Measurements from ENCODE around the gene P4HA2. TPM values are rescaled to one million over a fixed set of nuclear protein-coding genes. Genes with fewer than 3 reads are reported as not detected.

The P4HA2 gene
- total RNA-seq (ENCODE audit: low replicate concordance) = 38.5 and 56.3 TPM in 2 replicates
- long read RNA-seq, transcript P4HA2-201 (16 exons, 2,230 nt) = minor isoform, 7 of 322 reads
- long read RNA-seq, transcript P4HA2-203 (16 exons, 2,223 nt) = minor isoform, 15 of 322 reads
- long read RNA-seq, transcript P4HA2-202 (15 exons, 2,313 nt) = major isoform, 153 of 322 reads
- long read RNA-seq, partial matches to known transcripts = 24 of 322 reads
- long read RNA-seq, other reads (novel, unspliced or antisense) = 123 of 322 reads

- peaks cover 4% of the 10 kb centered on the region for H3K9me3 Mint-ChIP-seq
- peak within 1 kb of the TSS; percentile 18 for H3K27ac Mint-ChIP-seq
- H3K4me3 Mint-ChIP-seq = peak within 1 kb of the TSS; percentile 86
- peak; percentile 43 for TF ChIP-seq CTCF (conservative IDR thresholded peaks at IDR 0.05)
- H3K36me3 Mint-ChIP-seq = no peaks in the 10 kb centered on the region
- peaks cover 23% of the 10 kb centered on the region for H3K4me1 Mint-ChIP-seq (ENCODE audit: unreplicated experiment)
- peaks cover 11% of the 10 kb centered on the region for H3K27me3 Mint-ChIP-seq
- DNase-seq (ENCODE audit: extremely low spot score, unreplicated experiment) = peak; percentile 84
These were observed at the start of gene P4HA2 for GRCh38 chr5:132227485-132228240. TSS of gene P4HA2 (minus strand) at chr5:132227853. CDS start at chr5:132218626, 9,227 bp downstream.

- TF ChIP-seq CTCF (conservative IDR thresholded peaks at IDR 0.05) = no peak
- Mint-ChIP-seq H3K36me3 (peaks cover 13% of the 10 kb centered on the region), H3K27ac (no peak overlapping the region), H3K4me1 (ENCODE audit: unreplicated experiment) (peaks cover 47% of the 10 kb centered on the region), H3K4me3 (no peak overlapping the region), H3K9me3 (no peaks in the 10 kb centered on the region), H3K27me3 (no peaks in the 10 kb centered on the region)
- DNase-seq (ENCODE audit: extremely low spot score, unreplicated experiment) = no peak
These were observed 49.6 kb upstream of the P4HA2 start for GRCh38 chr5:132277256-132277655.

GRCh38 chr5:132275367-132276220 is 47.9 kb upstream of the P4HA2 start:
- Mint-ChIP-seq H3K4me3 (no peak overlapping the region), H3K27me3 (no peaks in the 10 kb centered on the region), H3K36me3 (peaks cover 15% of the 10 kb centered on the region), H3K4me1 (ENCODE audit: unreplicated experiment) (peaks cover 48% of the 10 kb centered on the region), H3K27ac (peak overlapping the region; percentile 17), H3K9me3 (no peaks in the 10 kb centered on the region)
- TF ChIP-seq CTCF (conservative IDR thresholded peaks at IDR 0.05) = no peak
- DNase-seq (ENCODE audit: extremely low spot score, unreplicated experiment) = no peak

GRCh38 chr5:132274050-132274792 is 46.6 kb upstream of the P4HA2 start:
- no peak for TF ChIP-seq CTCF (conservative IDR thresholded peaks at IDR 0.05)
- H3K9me3 Mint-ChIP-seq = no peaks in the 10 kb centered on the region
- H3K27me3 Mint-ChIP-seq = no peaks in the 10 kb centered on the region
- no peak overlapping the region for H3K4me3 Mint-ChIP-seq
- peaks cover 48% of the 10 kb centered on the region for H3K4me1 Mint-ChIP-seq (ENCODE audit: unreplicated experiment)
- peaks cover 15% of the 10 kb centered on the region for H3K36me3 Mint-ChIP-seq
- H3K27ac Mint-ChIP-seq = no peak overlapping the region
- DNase-seq (ENCODE audit: extremely low spot score, unreplicated experiment) = no peak

- TF ChIP-seq CTCF (conservative IDR thresholded peaks at IDR 0.05) = no peak
- Mint-ChIP-seq H3K4me3 (no peak overlapping the region), H3K4me1 (ENCODE audit: unreplicated experiment) (peaks cover 48% of the 10 kb centered on the region), H3K36me3 (peaks cover 15% of the 10 kb centered on the region), H3K9me3 (no peaks in the 10 kb centered on the region), H3K27ac (no peak overlapping the region), H3K27me3 (no peaks in the 10 kb centered on the region)
- DNase-seq (ENCODE audit: extremely low spot score, unreplicated experiment) = no peak
These were observed 46.0 kb upstream of the P4HA2 start for GRCh38 chr5:132273631-132274030.
